NCI-H226 (cell line): ENCODE results near the gene MTHFD2.
"Not testable (repeated sequence)": the region's sequence is repeated elsewhere in the genome, so short reads cannot be mapped to it uniquely, and the experiment has no call there.

Experiments used
- DNase-seq: peaks from one replicate; pipeline ENCODE4 v3.0.0-alpha.2; 2015

The MTHFD2 gene

GRCh38 chr2:74198461-74199274, at the start of gene MTHFD2:
Gene MTHFD2 (plus strand): TSS chr2:74198615. CDS start chr2:74198642, 27 bp downstream.
- peak; percentile 97 for DNase-seq

GRCh38 chr2:74149247-74149525, 49.2 kb upstream of the MTHFD2 start:
- DNase-seq: no peak

- no peak for DNase-seq
Measured at GRCh38 chr2:74149570-74150319, 48.7 kb upstream of the MTHFD2 start.

- no peak for DNase-seq
Measured at GRCh38 chr2:74152954-74153353, 45.5 kb upstream of the MTHFD2 start.

- DNase-seq: no peak
Measured at GRCh38 chr2:74155830-74156229, 42.6 kb upstream of the MTHFD2 start.

- no peak for DNase-seq
Measured at GRCh38 chr2:74162951-74163350, 35.5 kb upstream of the MTHFD2 start.

GRCh38 chr2:74164761-74165160, 33.7 kb upstream of the MTHFD2 start:
- no peak for DNase-seq

GRCh38 chr2:74168739-74169138, 29.7 kb upstream of the MTHFD2 start:
- no peak for DNase-seq

GRCh38 chr2:74174909-74175308, 23.5 kb upstream of the MTHFD2 start:
- no peak for DNase-seq

GRCh38 chr2:74177696-74178095, 20.7 kb upstream of the MTHFD2 start:
- DNase-seq: no peak

GRCh38 chr2:74178211-74179062, 20.0 kb upstream of the MTHFD2 start, which contains the start of gene MOB1A:
Gene MOB1A (minus strand): TSS chr2:74178879. CDS start chr2:74178674, 205 bp downstream.
- peak; percentile 97 for DNase-seq

- DNase-seq: no peak
Measured at GRCh38 chr2:74179063-74179865, 19.2 kb upstream of the MTHFD2 start.

- DNase-seq: no peak
Measured at GRCh38 chr2:74181739-74182138, 16.7 kb upstream of the MTHFD2 start.

- no peak for DNase-seq
Measured at GRCh38 chr2:74183878-74184277, 14.5 kb upstream of the MTHFD2 start.

- DNase-seq: no peak
Measured at GRCh38 chr2:74186038-74186437, 12.4 kb upstream of the MTHFD2 start.

GRCh38 chr2:74186706-74187105, 11.7 kb upstream of the MTHFD2 start:
- DNase-seq: not testable (repeated sequence)

- DNase-seq: peak; percentile 84
Measured at GRCh38 chr2:74188018-74188601, 10.3 kb upstream of the MTHFD2 start.

- DNase-seq: no peak
Measured at GRCh38 chr2:74188696-74189095, 9.7 kb upstream of the MTHFD2 start.

GRCh38 chr2:74191596-74192380, 6.6 kb upstream of the MTHFD2 start:
- DNase-seq: no peak

GRCh38 chr2:74194799-74195198, 3.6 kb upstream of the MTHFD2 start:
- DNase-seq: no peak

- DNase-seq: no peak
Measured at GRCh38 chr2:74197049-74197448, 1.4 kb upstream of the MTHFD2 start.
